K562 (cell line): ENCODE measurements around the gene ABCA10. TPM values are rescaled to one million over a fixed set of nuclear protein-coding genes. Genes with fewer than 3 reads are reported as not detected.

Experiments
- ATAC-seq: fragments of 200-7000 bp; cut with Tn5 transposase; 3 replicates; pipeline ENCODE4 v1.9.1; 2020; ENCODE audit warnings: moderate library complexity
- BruUV-seq: library from RNA; stranded (reverse); fragments of 400-500 nt; replicated peaks from 2 replicates; lab custom pipeline; 2021; lab: Mats Ljungman, UMichigan
- CTCF ChIA-PET: fragments of 300-600 bp; formaldehyde crosslinking; extraction: SDS; loops from one replicate; lab custom pipeline; 2021; ENCODE audit warnings: low intra/inter-chr PET ratio; lab: Yijun Ruan, JAX
- POLR2A ChIA-PET: fragments of 300-600, 350-650 bp; sonication (Branson Sonifier 250); formaldehyde crosslinking; extraction: SDS; loops from one replicate; lab custom pipeline; 2021; ENCODE audit warnings: antibody characterized with exemption, inconsistent platforms; lab: Yijun Ruan, JAX
- DNase-seq, 4 experiments: peaks; one replicate each; pipeline versions ENCODE4 v3.0.0 to v3.0.0-alpha.2; 2011 to 2018; ENCODE audit warnings: low spot score in 3 of 4, mixed read lengths in 3 of 4; ENCODE audit errors: extremely low read depth in 1 of 4
- FAIRE-seq: peaks from 2 replicates; lab custom pipeline; 2011; peaks lifted over from hg19 to GRCh38; lab: Jason Lieb, UNC
- H2AFZ ChIP-seq: 2 replicates; pipeline ENCODE4 v1.6.0; 2011; ENCODE audit warnings: low read depth, low read length, control low read depth, inconsistent platforms
- H3K27ac ChIP-seq: fragments of 200-600 bp; 3 replicates; pipeline ENCODE4 v1.8.0; 2011; ENCODE audit warnings: low read depth, mild to moderate bottlenecking, control low read depth, inconsistent platforms, low read length, moderate library complexity, mixed read lengths; ENCODE audit errors: extremely low read depth
- H3K27me3 ChIP-seq, 2 experiments: fragments of 300-600 bp in 1 of 2; 2 replicates in 1 of 2; 3 replicates in 1 of 2; pipeline versions ENCODE4 v1.6.0 to v1.8.0; 2011; ENCODE audit warnings: inconsistent platforms in 2 of 2, low read length in 2 of 2, mild to moderate bottlenecking in 1 of 2, mixed read lengths in 1 of 2, moderate library complexity in 1 of 2; ENCODE audit not compliant: control insufficient read depth in 2 of 2, insufficient read depth in 2 of 2
- H3K36me3 ChIP-seq: fragments of 300-600 bp; 3 replicates; pipeline ENCODE4 v1.8.0; 2011; ENCODE audit warnings: mild to moderate bottlenecking, low read length, inconsistent platforms; ENCODE audit not compliant: control insufficient read depth, insufficient read depth
- H3K4me1 ChIP-seq, 2 experiments: fragments of 200-600 bp in 1 of 2; replicated peaks in 1 of 2; 2 replicates in 1 of 2; 3 replicates in 1 of 2; pipeline versions ENCODE4 v1.5.1 to v1.8.0; 2011; ENCODE audit warnings: inconsistent platforms in 2 of 2, low read length in 2 of 2, mild to moderate bottlenecking in 1 of 2, mixed read lengths in 1 of 2, moderate library complexity in 1 of 2; ENCODE audit not compliant: control insufficient read depth in 2 of 2, insufficient read depth in 2 of 2
- H3K4me2 ChIP-seq: 2 replicates; pipeline ENCODE4 v1.6.1; 2011; ENCODE audit warnings: low read length, control low read depth, inconsistent platforms, mixed read lengths; ENCODE audit not compliant: insufficient read depth
- H3K4me3 ChIP-seq: fragments of 200-600 bp; sonication (generic), shearing (Covaris generic); 2 replicates; pipeline ENCODE4 v1.5.1; 2016; ENCODE audit warnings: control low read depth, inconsistent platforms
- H3K79me2 ChIP-seq: fragments of 200-600 bp; 3 replicates; pipeline ENCODE4 v1.8.0; 2011; ENCODE audit warnings: low read length, inconsistent platforms; ENCODE audit not compliant: control insufficient read depth, insufficient read depth
- H3K9ac ChIP-seq, 2 experiments: 2 replicates each; pipeline versions ENCODE4 v1.6.0 to v1.6.1; 2011; ENCODE audit warnings: low read depth in 2 of 2, low read length in 2 of 2, control low read depth in 1 of 2, inconsistent platforms in 1 of 2, mild to moderate bottlenecking in 1 of 2, mixed read lengths in 1 of 2; ENCODE audit not compliant: insufficient read depth in 1 of 2
- H3K9me1 ChIP-seq: one replicate; pipeline ENCODE4 v1.6.0; 2011; ENCODE audit warnings: inconsistent platforms, mild to moderate bottlenecking, low read length, moderate library complexity; ENCODE audit not compliant: control insufficient read depth, insufficient read depth
- H3K9me3 ChIP-seq: replicated peaks from 2 replicates; pipeline ENCODE4 v1.5.1; 2011; ENCODE audit warnings: low read depth, low read length, inconsistent platforms; ENCODE audit not compliant: control insufficient read depth, insufficient read depth
- H4K20me1 ChIP-seq: replicated peaks from 2 replicates; pipeline ENCODE4 v1.6.1; 2011; ENCODE audit warnings: low read length, inconsistent platforms, mixed read lengths; ENCODE audit not compliant: control insufficient read depth, insufficient read depth
- CEBPB ChIP-seq: fragments of 450-650 bp; IDR thresholded peaks from 2 replicates; pipeline ENCODE4 v1.6.1; 2016; ENCODE audit warnings: missing genetic modification characterization, missing compliant biosample characterization
- CHD7 ChIP-seq: fragments of 200-600 bp; sonication (generic); IDR thresholded peaks from one replicate; pipeline ENCODE4 v1.6.1; 2012; ENCODE audit warnings: mild to moderate bottlenecking, low read depth, low read length, inconsistent platforms
- SMC3 ChIP-seq: conservative IDR thresholded peaks from 2 replicates; pipeline ENCODE4 v1.6.1; 2011; ENCODE audit warnings: low read depth, low read length, improper control_type of control experiment; ENCODE audit not compliant: insufficient read depth
- THAP7 ChIP-seq: fragments of 250-450 bp; sonication (Bioruptor Pico); IDR thresholded peaks from 2 replicates; pipeline ENCODE4 v1.5.0; 2021
- ZNF316 ChIP-seq: fragments of 450-650 bp; IDR thresholded peaks from 2 replicates; pipeline ENCODE4 v1.6.1; 2016
- WGBS: fragments of 100-300 bp; shearing (Covaris generic); methylation state at CpG from one replicate; pipeline ENCODE4 v1.1.6; 2016; ENCODE audit warnings: low coverage, mixed read lengths; ENCODE audit not compliant: insufficient coverage; ENCODE audit errors: missing lambda C conversion rate; 5-methylcytosine and 5-hydroxymethylcytosine counted together
- in situ Hi-C: fragments of 300-500 bp; cut with MboI; formaldehyde crosslinking; loops from 4 replicates; pipeline ENCODE4 v1.15.0; 2018; ENCODE audit warnings: inconsistent platforms, mixed read lengths
- intact Hi-C: fragments of 100-400 bp; cut with micrococcal nuclease; formaldehyde crosslinking; loops from 2 replicates; pipeline ENCODE4 v1.14.2; 2022
- polyA plus RNA-seq, 8 experiments: library from polyadenylated mRNA; depleted of rRNA in 4 of 8; stranded (reverse) in 5 of 8; unstranded in 3 of 8; fragments of >200 nt; fragmentation: Nextera tagmentation in 2 of 8; fragmentation: Illumina TruSeq in 1 of 8; extraction: Ambion mirVana in 2 of 8; extraction: Trizol in 1 of 8; gene quantifications; 2 replicates each; pipeline versions ENCODE4 v1.2.1 to v1.2.3, GENCODE V29; 2011 to 2014; ENCODE audit warnings: inconsistent platforms in 1 of 8, missing spikeins in 1 of 8
- total RNA-seq, 7 experiments: library from RNA; depleted of rRNA in 6 of 7; stranded (reverse); fragments of >200 nt in 6 of 7; fragmentation: Illumina TruSeq in 2 of 7; extraction: Trizol in 2 of 7; gene quantifications; 2 replicates each; pipeline versions ENCODE4 v1.2.1 to v1.2.3, GENCODE V29; 2011 to 2021; ENCODE audit warnings: low replicate concordance in 1 of 7

Gene ABCA10
- total and polyA plus RNA-seq, 9 of the 15 experiments (the other 6 are each of a cell fraction or from before 2014, with no cell fraction given) = 0.04 to 0.45 (median 0.15) TPM; not detected in 1

GRCh38 chr17:69246726-69247375 is 18.2 kb upstream of the ABCA10 start:
- Histone ChIP-seq H2AFZ (no peak overlapping the region), H3K27me3 (no peaks in the 10 kb centered on the region), H4K20me1 (no peaks in the 10 kb centered on the region), H3K4me2 (no peak overlapping the region), H3K36me3 (no peaks in the 10 kb centered on the region), H3K9me1 (no peaks in the 10 kb centered on the region), H3K9me3 (no peaks in the 10 kb centered on the region), H3K27ac (no peak overlapping the region), H3K4me3 (no peak overlapping the region), H3K4me1 (no peaks in the 10 kb centered on the region; a peak in 1 of 5 replicates), H3K9ac (no peak overlapping the region), H3K79me2 (no peaks in the 10 kb centered on the region)
- BruUV-seq = no TSS peak
- WGBS = 3% methylated on average over 4 of the region's 4 CpGs
- POLR2A ChIA-PET = no interaction called here
- CTCF ChIA-PET = interaction anchor here (0.7 to 2.2 kb wide), 7 partner anchors 12 to 1183 kb away, joined by 3 to 17 read pairs (median 4); no protein-coding TSS in a partner anchor
- in situ Hi-C loops (loop anchor here (25.0 kb wide), 1 partner anchor 285 kb away; the partner anchor contains the start of gene ABCA8), intact Hi-C loops (loop anchor here (1.0 kb wide), 1 partner anchor 473 kb away; no protein-coding TSS in a partner anchor)
- peak; percentile 78 for ATAC-seq
- peak; percentile 78 for FAIRE-seq
- DNase-seq = peak; percentile 33 to 62 (median 38)
- TF ChIP-seq SMC3 (peak; percentile 58), ZNF316 (no peak), THAP7 (CRISPR knock-in tag) (no peak), CHD7 (no peak), CEBPB (tag) (peak; percentile 55; the same call in 1 of the 2 replicates)
